ENCODE data around the gene PORCN. TPM values are rescaled to one million over a fixed set of nuclear protein-coding genes. Genes with fewer than 3 reads are reported as not detected.

Gene PORCN
- total RNA-seq, 1 experiment from 2014 or later = 11.9 TPM

DNA sequence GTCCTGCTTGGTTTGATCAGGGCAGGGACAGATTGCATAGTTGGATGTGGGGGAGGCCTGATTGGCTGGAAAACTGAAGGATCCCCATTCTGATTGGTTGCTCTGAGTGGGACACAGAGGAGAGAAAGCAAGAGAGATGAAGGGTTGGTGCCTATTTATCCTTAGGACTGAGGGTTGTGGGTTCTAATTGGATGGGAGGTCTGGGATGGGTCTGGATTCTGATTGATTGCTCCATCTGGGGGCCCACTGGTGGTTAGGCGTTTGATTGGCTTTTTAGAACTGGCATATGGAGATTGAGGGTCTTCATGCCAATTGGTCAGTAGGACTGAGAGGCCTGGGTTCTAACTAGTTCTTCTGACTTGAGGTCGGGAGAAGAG is 12.2 kb downstream of the PORCN start:
- BruUV-seq (replicated peaks) = no TSS peak
- Histone ChIP-seq H3K4me3 (ENCODE audit: low read depth, low read length, poor library complexity, severe bottlenecking) (peak overlapping the region; percentile 60), H3K4me1 (ENCODE audit: insufficient read depth, low read length, poor library complexity, severe bottlenecking) (no peaks in the 10 kb centered on the region), H3K36me3 (ENCODE audit: insufficient read depth, low read length, poor library complexity, severe bottlenecking) (peaks cover 14% of the 10 kb centered on the region), H3K9me3 (ENCODE audit: low read depth, low read length, poor library complexity, severe bottlenecking) (no peaks in the 10 kb centered on the region), H3K27ac (ENCODE audit: low read depth, low read length, poor library complexity, severe bottlenecking) (peak overlapping the region; percentile 52), H3K27me3 (replicated peaks; ENCODE audit: insufficient read depth, low read depth, low read length, poor library complexity) (no peaks in the 10 kb centered on the region)
- POLR2A ChIA-PET (ENCODE audit: low non-redundant PET) = no interaction called here
- intact Hi-C loops (cut with micrococcal nuclease; ENCODE audit: unreplicated experiment) = no loop called here
- DNase-seq (ENCODE audit: low spot score) = peak; percentile 14
- CTCF ChIA-PET = no interaction called here
- TF ChIP-seq, protein P1, sequence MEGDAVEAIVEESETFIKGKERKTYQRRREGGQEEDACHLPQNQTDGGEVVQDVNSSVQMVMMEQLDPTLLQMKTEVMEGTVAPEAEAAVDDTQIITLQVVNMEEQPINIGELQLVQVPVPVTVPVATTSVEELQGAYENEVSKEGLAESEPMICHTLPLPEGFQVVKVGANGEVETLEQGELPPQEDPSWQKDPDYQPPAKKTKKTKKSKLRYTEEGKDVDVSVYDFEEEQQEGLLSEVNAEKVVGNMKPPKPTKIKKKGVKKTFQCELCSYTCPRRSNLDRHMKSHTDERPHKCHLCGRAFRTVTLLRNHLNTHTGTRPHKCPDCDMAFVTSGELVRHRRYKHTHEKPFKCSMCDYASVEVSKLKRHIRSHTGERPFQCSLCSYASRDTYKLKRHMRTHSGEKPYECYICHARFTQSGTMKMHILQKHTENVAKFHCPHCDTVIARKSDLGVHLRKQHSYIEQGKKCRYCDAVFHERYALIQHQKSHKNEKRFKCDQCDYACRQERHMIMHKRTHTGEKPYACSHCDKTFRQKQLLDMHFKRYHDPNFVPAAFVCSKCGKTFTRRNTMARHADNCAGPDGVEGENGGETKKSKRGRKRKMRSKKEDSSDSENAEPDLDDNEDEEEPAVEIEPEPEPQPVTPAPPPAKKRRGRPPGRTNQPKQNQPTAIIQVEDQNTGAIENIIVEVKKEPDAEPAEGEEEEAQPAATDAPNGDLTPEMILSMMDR (conservative IDR thresholded peaks at IDR 0.05; ENCODE audit: low read depth, low read length) = no peak
- no peak for TF ChIP-seq EZH2 (IDR thresholded peaks at IDR 0.05; ENCODE audit: borderline replicate concordance, low read depth, low read length, poor library complexity, severe bottlenecking)

DNA sequence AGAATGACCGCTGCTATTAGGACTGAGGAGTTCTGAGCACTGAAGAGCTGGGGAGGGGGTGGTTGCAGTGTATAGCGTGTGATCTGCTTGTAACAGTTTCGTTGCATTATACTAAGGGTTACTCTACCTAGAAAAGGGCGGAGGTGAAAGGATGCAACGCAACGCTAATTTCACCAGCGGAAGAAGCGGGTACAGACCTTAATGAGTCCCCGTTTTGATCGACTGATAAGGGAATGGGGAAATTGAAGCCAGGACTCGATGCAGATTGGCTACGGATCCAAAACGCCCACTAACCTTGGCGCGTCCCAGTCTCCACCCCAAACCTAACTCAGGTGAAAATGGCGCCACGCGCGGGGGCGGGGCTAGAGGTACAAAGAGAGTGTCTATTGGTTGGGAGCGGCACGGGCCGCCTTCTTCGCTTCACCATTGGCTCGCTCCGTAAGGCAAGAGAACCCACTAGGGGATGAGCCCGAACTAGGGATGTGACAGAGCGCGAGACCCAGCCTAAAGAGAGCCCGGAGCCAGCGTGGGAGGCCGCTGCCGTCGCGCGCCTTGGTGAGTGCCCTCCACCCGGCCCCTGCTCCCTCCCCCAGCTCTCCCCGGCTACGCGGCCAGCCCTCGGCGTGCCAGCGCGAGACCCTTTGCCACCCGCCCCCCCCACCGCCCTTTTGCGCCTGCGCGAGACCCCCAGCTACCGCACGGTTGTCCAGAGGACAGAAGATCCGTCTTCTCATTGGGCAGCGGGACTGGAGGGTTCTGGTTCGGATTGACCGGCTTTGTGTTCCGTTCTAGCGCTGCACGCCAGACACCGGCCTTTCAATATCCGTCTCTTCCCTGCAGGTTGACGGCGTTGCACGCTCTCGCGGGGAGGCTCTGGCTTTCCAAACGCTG is 12.8 kb downstream of the PORCN start, which contains the start of gene EBP:
EBP (plus strand) TSS at position 456 of the 891 bp plus-strand sequence. CDS start 1,964 bp downstream, outside the sequence.
- Histone ChIP-seq H3K4me1 (ENCODE audit: insufficient read depth, low read length, poor library complexity, severe bottlenecking) (no peaks in the 10 kb centered on the region), H3K27me3 (replicated peaks; ENCODE audit: insufficient read depth, low read depth, low read length, poor library complexity) (no peaks in the 10 kb centered on the region), H3K9me3 (ENCODE audit: low read depth, low read length, poor library complexity, severe bottlenecking) (no peaks in the 10 kb centered on the region), H3K4me3 (ENCODE audit: low read depth, low read length, poor library complexity, severe bottlenecking) (peak within 1 kb of the TSS; percentile 60), H3K27ac (ENCODE audit: low read depth, low read length, poor library complexity, severe bottlenecking) (peak within 1 kb of the TSS; percentile 80), H3K36me3 (ENCODE audit: insufficient read depth, low read length, poor library complexity, severe bottlenecking) (peaks cover 20% of the 10 kb centered on the region)
- BruUV-seq (replicated peaks) = no TSS peak
- ChIA-PET POLR2A (ENCODE audit: low non-redundant PET) (interaction anchor here (0.6 kb wide), 1 partner anchor 470 kb away, joined by 11 read pairs; no protein-coding TSS in a partner anchor), CTCF (no interaction called here)
- intact Hi-C loops (cut with micrococcal nuclease; ENCODE audit: unreplicated experiment) = no loop called here
- TF ChIP-seq EZH2 (IDR thresholded peaks at IDR 0.05; ENCODE audit: borderline replicate concordance, low read depth, low read length, poor library complexity, severe bottlenecking) = no peak
- TF ChIP-seq, protein P1 (conservative IDR thresholded peaks at IDR 0.05; ENCODE audit: low read depth, low read length) = no peak
- peak; percentile 94 for DNase-seq (ENCODE audit: low spot score)

DNA sequence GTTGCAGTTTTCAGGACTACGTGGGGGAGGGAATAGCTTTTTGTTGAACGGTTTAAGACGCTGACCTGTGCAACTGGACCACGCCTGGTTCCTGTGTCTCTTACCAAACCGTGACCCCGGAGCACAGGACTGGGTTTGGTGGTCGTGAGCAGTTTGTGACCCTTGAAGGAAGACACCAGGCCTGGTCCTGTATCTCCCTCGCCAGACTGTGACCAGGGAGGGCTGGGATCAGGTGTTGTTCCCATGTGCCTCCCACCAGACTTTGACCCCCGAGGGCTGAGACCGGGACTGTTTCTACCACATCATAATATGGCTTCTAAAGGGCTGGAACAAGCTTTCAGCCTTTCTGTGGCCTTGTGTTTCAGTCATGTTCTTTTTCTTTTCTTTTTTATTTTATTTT is 13.5 kb downstream of the PORCN start:
- TF ChIP-seq EZH2 (IDR thresholded peaks at IDR 0.05; ENCODE audit: borderline replicate concordance, low read depth, low read length, poor library complexity, severe bottlenecking) = no peak
- TF ChIP-seq, protein P1 (conservative IDR thresholded peaks at IDR 0.05; ENCODE audit: low read depth, low read length) = no peak
- intact Hi-C loops (cut with micrococcal nuclease; ENCODE audit: unreplicated experiment) = no loop called here
- peaks cover 27% of the 10 kb centered on the region for H3K36me3 ChIP-seq (ENCODE audit: insufficient read depth, low read length, poor library complexity, severe bottlenecking)
- CTCF ChIA-PET = no interaction called here
- no peaks in the 10 kb centered on the region for H3K4me1 ChIP-seq (ENCODE audit: insufficient read depth, low read length, poor library complexity, severe bottlenecking)
- no peaks in the 10 kb centered on the region for H3K27me3 ChIP-seq (replicated peaks; ENCODE audit: insufficient read depth, low read depth, low read length, poor library complexity)
- POLR2A ChIA-PET (ENCODE audit: low non-redundant PET) = interaction anchor here (0.6 kb wide), 1 partner anchor 469 kb away, joined by 11 read pairs; no protein-coding TSS in a partner anchor
- BruUV-seq (replicated peaks) = TSS peak; percentile 64
- no peak for DNase-seq (ENCODE audit: low spot score)
- no peaks in the 10 kb centered on the region for H3K9me3 ChIP-seq (ENCODE audit: low read depth, low read length, poor library complexity, severe bottlenecking)
- H3K27ac ChIP-seq (ENCODE audit: low read depth, low read length, poor library complexity, severe bottlenecking) = peak overlapping the region; percentile 80
- peak overlapping the region; percentile 60 for H3K4me3 ChIP-seq (ENCODE audit: low read depth, low read length, poor library complexity, severe bottlenecking)

Measured in A673 (cell line).